IMR-90 (cell line): ENCODE results near the gene MBD3L2B. TPM values are rescaled to one million over a fixed set of nuclear protein-coding genes. Genes with fewer than 3 reads are reported as not detected.

Source experiments
- ATAC-seq: fragments of 200-7000 bp; cut with Tn5 transposase; 2 replicates; pipeline ENCODE4 v1.9.1; 2020; ENCODE audit warnings: low read depth, mild to moderate bottlenecking, moderate library complexity
- BruUV-seq: library from RNA; stranded (reverse); fragments of 400-500 nt; replicated peaks from 2 replicates; lab custom pipeline; 2021; lab: Mats Ljungman, UMichigan
- CTCF ChIA-PET: fragments of 300-600 bp; formaldehyde crosslinking; extraction: SDS; loops from one replicate; lab custom pipeline; 2021; ENCODE audit warnings: antibody characterized with exemption; lab: Yijun Ruan, JAX
- POLR2A ChIA-PET: fragments of 300-600 bp; sonication (Branson Sonifier 250); formaldehyde crosslinking; loops from one replicate; lab custom pipeline; 2022; ENCODE audit warnings: antibody characterized with exemption; ENCODE audit not compliant: unreplicated experiment; lab: Charles Lee
- DNase-seq: peaks from one replicate; pipeline ENCODE4 v3.0.0; 2013
- H2AFZ ChIP-seq: replicated peaks from 2 replicates; pipeline ENCODE3; 2013; ENCODE audit warnings: low read length, mild to moderate bottlenecking; ENCODE audit not compliant: poor library complexity
- H2AK5ac ChIP-seq: 2 replicates; pipeline ENCODE4 v1.6.1; 2013; ENCODE audit warnings: low read depth, low read length, inconsistent platforms
- H2AK9ac ChIP-seq: replicated peaks from 2 replicates; pipeline ENCODE3; 2013; ENCODE audit warnings: mild to moderate bottlenecking, low read depth, low read length, moderate library complexity; ENCODE audit not compliant: poor library complexity
- H2BK120ac ChIP-seq: 2 replicates; pipeline ENCODE4 v1.6.1; 2013; ENCODE audit warnings: low read depth, low read length, inconsistent platforms
- H2BK15ac ChIP-seq: 3 replicates; pipeline ENCODE4 v1.6.1; 2013; ENCODE audit warnings: low read depth, low read length, inconsistent platforms
- H2BK20ac ChIP-seq: 2 replicates; pipeline ENCODE4 v1.6.1; 2013; ENCODE audit warnings: low read depth, mild to moderate bottlenecking, inconsistent platforms, low read length, moderate library complexity
- H2BK5ac ChIP-seq: 2 replicates; pipeline ENCODE4 v1.6.1; 2013; ENCODE audit warnings: mild to moderate bottlenecking, low read depth, low read length, inconsistent platforms; ENCODE audit not compliant: poor library complexity, severe bottlenecking
- H3K14ac ChIP-seq: replicated peaks from 2 replicates; pipeline ENCODE4 v1.6.1; 2013; ENCODE audit warnings: low read depth, low read length, inconsistent platforms
- H3K18ac ChIP-seq: 2 replicates; pipeline ENCODE4 v1.6.1; 2013; ENCODE audit warnings: low read depth, low read length, control low read depth
- H3K23ac ChIP-seq: 2 replicates; pipeline ENCODE4 v1.6.1; 2013; ENCODE audit warnings: low read depth, low read length, inconsistent platforms
- H3K27ac ChIP-seq: 2 replicates; pipeline ENCODE4 v1.5.1; 2013; ENCODE audit warnings: mild to moderate bottlenecking, control low read depth, low read length; ENCODE audit not compliant: insufficient read depth
- H3K27me3 ChIP-seq: 2 replicates; pipeline ENCODE4 v1.6.1; 2013; ENCODE audit warnings: low read length; ENCODE audit not compliant: control insufficient read depth, insufficient read depth
- H3K36me3 ChIP-seq: 2 replicates; pipeline ENCODE4 v1.6.1; 2013; ENCODE audit warnings: low read length, mixed read lengths; ENCODE audit not compliant: control insufficient read depth, insufficient read depth
- H3K4ac ChIP-seq: 2 replicates; pipeline ENCODE4 v1.6.1; 2013; ENCODE audit warnings: low read depth, low read length, inconsistent platforms
- H3K4me1 ChIP-seq: 2 replicates; pipeline ENCODE4 v1.6.1; 2013; ENCODE audit warnings: low read length, mixed read lengths; ENCODE audit not compliant: control insufficient read depth, insufficient read depth
- H3K4me2 ChIP-seq: 2 replicates; pipeline ENCODE4 v1.6.1; 2013; ENCODE audit warnings: low read depth, mild to moderate bottlenecking, control low read depth, low read length, moderate library complexity
- H3K4me3 ChIP-seq: 2 replicates; pipeline ENCODE4 v1.5.1; 2013; ENCODE audit warnings: low read depth, mild to moderate bottlenecking, control low read depth, low read length, moderate library complexity; ENCODE audit not compliant: insufficient read depth
- H3K56ac ChIP-seq: 2 replicates; pipeline ENCODE4 v1.6.1; 2013; ENCODE audit warnings: low read length, inconsistent platforms; ENCODE audit not compliant: insufficient read depth; ENCODE audit errors: extremely low read depth
- H3K79me1 ChIP-seq, 2 experiments: 2 replicates each; pipeline ENCODE4 v1.6.1; 2013; ENCODE audit warnings: low read length in 2 of 2, inconsistent platforms in 1 of 2, low read depth in 1 of 2
- H3K9ac ChIP-seq: 2 replicates; pipeline ENCODE4 v1.6.1; 2013; ENCODE audit warnings: low read depth, low read length, control low read depth
- H3K9me1 ChIP-seq: 2 replicates; pipeline ENCODE4 v1.6.1; 2013; ENCODE audit warnings: low read length, inconsistent platforms; ENCODE audit not compliant: insufficient read depth
- H3K9me3 ChIP-seq: 2 replicates; pipeline ENCODE4 v1.6.1; 2013; ENCODE audit warnings: low read length; ENCODE audit not compliant: control insufficient read depth, insufficient read depth
- H4K20me1 ChIP-seq: 2 replicates; pipeline ENCODE4 v1.6.1; 2013; ENCODE audit warnings: low read length, inconsistent platforms; ENCODE audit not compliant: insufficient read depth
- H4K5ac ChIP-seq: 2 replicates; pipeline ENCODE4 v1.6.1; 2013; ENCODE audit warnings: mild to moderate bottlenecking, low read depth, low read length, control low read depth
- H4K8ac ChIP-seq, 2 experiments: 2 replicates each; pipeline ENCODE4 v1.6.1; 2013; ENCODE audit warnings: low read depth in 2 of 2, low read length in 2 of 2, control low read depth in 1 of 2, inconsistent platforms in 1 of 2
- H4K91ac ChIP-seq: 2 replicates; pipeline ENCODE4 v1.6.1; 2013; ENCODE audit warnings: low read depth, low read length, inconsistent platforms; ENCODE audit not compliant: insufficient read depth
- BHLHE40 ChIP-seq: fragments of 150-350 bp; IDR thresholded peaks from 2 replicates; pipeline ENCODE4 v1.6.1; 2016; ENCODE audit warnings: mild to moderate bottlenecking, low read depth, low read length
- CEBPB ChIP-seq: IDR thresholded peaks from 2 replicates; pipeline ENCODE4 v1.6.1; 2012; ENCODE audit warnings: low read depth, low read length, improper control_type of control experiment
- CHD1 ChIP-seq: IDR thresholded peaks from 2 replicates; pipeline ENCODE4 v1.6.1; 2012; ENCODE audit warnings: low read depth, low read length, improper control_type of control experiment
- CTCF ChIP-seq: conservative IDR thresholded peaks from 2 replicates; pipeline ENCODE4 v1.5.1; 2012; ENCODE audit warnings: mild to moderate bottlenecking, low read depth, low read length, improper control_type of control experiment
- FOS ChIP-seq: fragments of 150-350 bp; IDR thresholded peaks from 2 replicates; pipeline ENCODE4 v1.6.1; 2016; ENCODE audit warnings: low read depth, low read length
- MAFK ChIP-seq: IDR thresholded peaks from 2 replicates; pipeline ENCODE4 v1.6.1; 2012; ENCODE audit warnings: low read depth, low read length, improper control_type of control experiment
- MAZ ChIP-seq: IDR thresholded peaks from 2 replicates; pipeline ENCODE4 v1.6.1; 2012; ENCODE audit warnings: low read depth, mild to moderate bottlenecking, low read length, improper control_type of control experiment, moderate library complexity, borderline replicate concordance
- MXI1 ChIP-seq: IDR thresholded peaks from 2 replicates; pipeline ENCODE4 v1.6.1; 2012; ENCODE audit warnings: low read depth, mild to moderate bottlenecking, low read length, moderate library complexity, borderline replicate concordance
- NFE2L2 ChIP-seq: fragments of 150-350 bp; IDR thresholded peaks from 2 replicates; pipeline ENCODE4 v1.6.1; 2016; ENCODE audit warnings: low read depth, mild to moderate bottlenecking, low read length
- POLR2A ChIP-seq: IDR thresholded peaks from 2 replicates; pipeline ENCODE4 v1.6.1; 2012; ENCODE audit warnings: mild to moderate bottlenecking, low read depth, low read length
- RAD21 ChIP-seq: IDR thresholded peaks from 2 replicates; pipeline ENCODE4 v1.6.1; 2012; ENCODE audit warnings: low read length, improper control_type of control experiment
- RCOR1 ChIP-seq: IDR thresholded peaks from 2 replicates; pipeline ENCODE4 v1.6.1; 2012; ENCODE audit warnings: mild to moderate bottlenecking, low read length, improper control_type of control experiment; ENCODE audit not compliant: insufficient replicate concordance
- RFX5 ChIP-seq: IDR thresholded peaks from 2 replicates; pipeline ENCODE4 v1.8.0; 2012; ENCODE audit warnings: low read depth, mild to moderate bottlenecking, low read length, moderate library complexity
- SMC3 ChIP-seq: fragments of 150-350 bp; IDR thresholded peaks from 2 replicates; pipeline ENCODE4 v1.6.1; 2016; ENCODE audit warnings: low read depth, mild to moderate bottlenecking, antibody characterized with exemption, low read length, moderate library complexity
- WGBS, 2 experiments: methylation state at CpG; one replicate each; pipeline versions ENCODE4 v1.1.5 to v1.1.7; 2013; ENCODE audit warnings: missing lambda C conversion rate in 2 of 2; ENCODE audit not compliant: insufficient read length in 1 of 2; ENCODE audit errors: extremely low coverage in 2 of 2; 5-methylcytosine and 5-hydroxymethylcytosine counted together
- dilution Hi-C: fragments of 300-500 bp; cut with HindIII; formaldehyde crosslinking; loops from one replicate; pipeline ENCODE4 v1.14.3; 2018; ENCODE audit warnings: low sequenced_read_pairs; ENCODE audit not compliant: unreplicated experiment
- in situ Hi-C: fragments of 300-500 bp; cut with MboI; formaldehyde crosslinking; loops from 3 replicates; pipeline ENCODE4 v1.14.3; 2019; ENCODE audit warnings: low sequenced_read_pairs, inconsistent platforms, mixed read lengths
- intact Hi-C: fragments of 100-400 bp; cut with micrococcal nuclease; formaldehyde crosslinking; loops from 2 replicates; pipeline ENCODE4 v1.10.0; 2022
- polyA plus RNA-seq, 3 experiments: library from polyadenylated mRNA; depleted of rRNA; stranded (reverse); fragments of >200 nt; gene quantifications; 2 replicates each; pipeline ENCODE4 v1.2.3, GENCODE V29; 2012; ENCODE audit warnings: low replicate concordance in 1 of 3
- total RNA-seq: library from RNA; depleted of rRNA; stranded (reverse); fragments of >200 nt; gene quantifications from 2 replicates; pipeline ENCODE4 v1.2.3, GENCODE V29; 2012
- TF ChIP-seq, protein P1 (sequence below): fragments of 150-350 bp; IDR thresholded peaks from 2 replicates; pipeline ENCODE4 v1.6.1; 2016; ENCODE audit warnings: low read depth, mild to moderate bottlenecking, low read length, moderate library complexity, borderline replicate concordance
- TF ChIP-seq, protein P2 (sequence below): fragments of 150-350 bp; IDR thresholded peaks from 2 replicates; pipeline ENCODE4 v1.6.1; 2017; ENCODE audit warnings: mild to moderate bottlenecking, antibody characterized with exemption, low read length, low read depth

MBD3L2B gene
- total and polyA plus RNA-seq, 2 of the 4 experiments (the other 2 are of a cell fraction) = not detected

DNA sequence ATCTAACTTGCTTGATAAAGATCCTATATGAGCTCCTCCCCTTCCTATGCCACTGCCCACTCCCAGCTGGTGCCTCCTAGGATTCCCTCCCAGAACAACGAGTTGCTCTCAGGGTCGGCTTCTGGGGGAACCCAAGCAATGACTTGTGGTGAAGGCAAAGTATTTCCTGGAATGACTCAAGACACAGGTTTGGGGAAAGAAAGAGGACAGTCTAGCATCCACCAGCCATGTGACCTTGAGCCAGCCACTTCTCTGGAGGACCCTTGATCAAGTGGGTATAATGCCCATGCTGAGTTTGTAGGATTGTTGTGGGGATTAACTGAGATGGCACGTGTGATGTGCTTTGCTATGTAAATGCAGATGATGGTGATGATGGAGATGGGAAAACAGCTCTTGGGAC, 33.0 kb downstream of the MBD3L2B start:
- Histone ChIP-seq H2AK9ac (no peak overlapping the region), H3K79me1 (no peaks in the 10 kb centered on the region), H3K27me3 (no peaks in the 10 kb centered on the region), H4K5ac (no peak overlapping the region), H3K27ac (no peak overlapping the region), H3K4me2 (no peak overlapping the region), H2AFZ (no peak overlapping the region), H2AK5ac (no peak overlapping the region), H3K9ac (no peak overlapping the region), H3K4me1 (no peaks in the 10 kb centered on the region), H2BK5ac (no peak overlapping the region), H4K8ac (no peak overlapping the region), H3K36me3 (no peaks in the 10 kb centered on the region), H3K9me1 (no peaks in the 10 kb centered on the region), H3K14ac (no peak overlapping the region), H2BK15ac (no peak overlapping the region), H3K9me3 (peaks cover 26% of the 10 kb centered on the region), H2BK20ac (no peak overlapping the region), H3K4me3 (no peak overlapping the region), H4K20me1 (no peaks in the 10 kb centered on the region), H3K18ac (no peak overlapping the region), H3K4ac (no peak overlapping the region), H3K23ac (no peak overlapping the region), H2BK120ac (no peak overlapping the region), H3K56ac (no peak overlapping the region), H4K91ac (no peak overlapping the region)
- CTCF ChIA-PET = no interaction called here
- in situ Hi-C loops = no loop called here
- no CpG with 5 or more reads among the region's 3 CpGs for WGBS, 2 experiments
- ATAC-seq = no peak
- no peak for DNase-seq
- intact Hi-C loops = no loop called here
- POLR2A ChIA-PET = no interaction called here
- TF ChIP-seq RFX5 (no peak), NFE2L2 (no peak), MAZ (no peak), CTCF (no peak), CHD1 (no peak), RAD21 (no peak), CEBPB (no peak), FOS (no peak), POLR2A (no peak), MXI1 (no peak), RCOR1 (no peak), BHLHE40 (no peak), SMC3 (no peak), MAFK (no peak)
- TF ChIP-seq, protein P1, sequence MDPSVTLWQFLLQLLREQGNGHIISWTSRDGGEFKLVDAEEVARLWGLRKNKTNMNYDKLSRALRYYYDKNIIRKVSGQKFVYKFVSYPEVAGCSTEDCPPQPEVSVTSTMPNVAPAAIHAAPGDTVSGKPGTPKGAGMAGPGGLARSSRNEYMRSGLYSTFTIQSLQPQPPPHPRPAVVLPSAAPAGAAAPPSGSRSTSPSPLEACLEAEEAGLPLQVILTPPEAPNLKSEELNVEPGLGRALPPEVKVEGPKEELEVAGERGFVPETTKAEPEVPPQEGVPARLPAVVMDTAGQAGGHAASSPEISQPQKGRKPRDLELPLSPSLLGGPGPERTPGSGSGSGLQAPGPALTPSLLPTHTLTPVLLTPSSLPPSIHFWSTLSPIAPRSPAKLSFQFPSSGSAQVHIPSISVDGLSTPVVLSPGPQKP = no peak
- TF ChIP-seq, protein P2, sequence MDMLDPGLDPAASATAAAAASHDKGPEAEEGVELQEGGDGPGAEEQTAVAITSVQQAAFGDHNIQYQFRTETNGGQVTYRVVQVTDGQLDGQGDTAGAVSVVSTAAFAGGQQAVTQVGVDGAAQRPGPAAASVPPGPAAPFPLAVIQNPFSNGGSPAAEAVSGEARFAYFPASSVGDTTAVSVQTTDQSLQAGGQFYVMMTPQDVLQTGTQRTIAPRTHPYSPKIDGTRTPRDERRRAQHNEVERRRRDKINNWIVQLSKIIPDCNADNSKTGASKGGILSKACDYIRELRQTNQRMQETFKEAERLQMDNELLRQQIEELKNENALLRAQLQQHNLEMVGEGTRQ = no peak
- dilution Hi-C loops = no loop called here
- BruUV-seq = no TSS peak
